ENCODE data around the gene DPM1. TPM values are rescaled to one million over a fixed set of nuclear protein-coding genes. Genes with fewer than 3 reads are reported as not detected.

Gene DPM1
- total and polyA plus RNA-seq, 2 donors (not counting 3 experiments of a cell fraction or from before 2014, with no cell fraction given): 33.9 to 41.9 TPM

- H3K27me3 ChIP-seq (ENCODE audit: control insufficient read depth in 2 of 2, insufficient read depth in 2 of 2, low read length in 2 of 2): no peaks in the 10 kb centered on the region
- no peak overlapping the region for H3K9ac ChIP-seq (replicated peaks; ENCODE audit: extremely low read depth, insufficient read depth, low read length)
- H3K79me2 ChIP-seq (ENCODE audit: control insufficient read depth, insufficient read depth, low read length): peaks cover 69% of the 10 kb centered on the region
- no peak overlapping the region for H3K4me2 ChIP-seq (ENCODE audit: insufficient read depth, low read length)
- no peaks in the 10 kb centered on the region for H3K9me3 ChIP-seq (replicated peaks; ENCODE audit: control insufficient read depth, insufficient read depth, low read length)
- no peak overlapping the region for H3K4me3 ChIP-seq (replicated peaks in 1 of 3; ENCODE audit: insufficient read depth in 1 of 3, low read depth in 1 of 3, low read length in 3 of 3)
- ChIA-PET CTCF (no interaction called here), POLR2A (no interaction called here)
- no peak overlapping the region for H2AFZ ChIP-seq (ENCODE audit: low read depth, low read length)
- intact Hi-C loops (cut with micrococcal nuclease) (no loop called here), dilution Hi-C loops (cut with MboI; ENCODE audit: extremely low pct_ligation_motif_present, low sequenced_read_pairs) (no loop called here)
- H3K27ac ChIP-seq (ENCODE audit: insufficient read depth, low read depth, low read length): no peak overlapping the region
- H3K4me1 ChIP-seq (ENCODE audit: control insufficient read depth, extremely low read depth, insufficient read depth, low read length): peaks cover 13% of the 10 kb centered on the region
- BruUV-seq (replicated peaks): no TSS peak
- DNase-seq (ENCODE audit: low read depth, low spot score) (no peak), FAIRE-seq (no peak)
- TF ChIP-seq JUN (IDR thresholded peaks at IDR 0.05; ENCODE audit: borderline replicate concordance, insufficient read depth, insufficient read length, low read depth) (no peak), POLR2A (IDR thresholded peaks at IDR 0.05; ENCODE audit: low read depth, low read length) (no peak), FOS (IDR thresholded peaks at IDR 0.05; ENCODE audit: borderline replicate concordance, insufficient read depth, low read length) (no peak), POLR2AphosphoS5 (IDR thresholded peaks at IDR 0.05; ENCODE audit: insufficient read depth, low read depth, low read length) (no peak), MYC (IDR thresholded peaks at IDR 0.05; ENCODE audit: low read depth, low read length) (no peak), MAX (IDR thresholded peaks at IDR 0.05; ENCODE audit: insufficient read depth, insufficient read length) (no peak), EZH2 (IDR thresholded peaks at IDR 0.05; ENCODE audit: borderline replicate concordance, low read depth, low read length, severe bottlenecking) (no peak), CTCF (IDR thresholded peaks at IDR 0.05; ENCODE audit: extremely low read depth in 1 of 2, insufficient read depth in 1 of 2, low read depth in 1 of 2, low read length in 2 of 2) (no peak)
- no peaks in the 10 kb centered on the region for H3K9me1 ChIP-seq (replicated peaks; ENCODE audit: control insufficient read depth, extremely low read depth, insufficient read depth, low read length)
- no peaks in the 10 kb centered on the region for H4K20me1 ChIP-seq (replicated peaks; ENCODE audit: control insufficient read depth, extremely low read depth, insufficient read depth, low read length)
- H3K36me3 ChIP-seq (ENCODE audit: control insufficient read depth in 2 of 2, extremely low read depth in 1 of 2, insufficient read depth in 2 of 2, low read length in 2 of 2): peaks cover 3 to 24% of the 10 kb centered on the region in 2 experiments
Measured at GRCh38 chr20:50953196-50953595, 5.1 kb downstream of the DPM1 start.
